GM18505 (cell line): ENCODE results near the gene CDYL.

Source experiments
- ATAC-seq: cut with Tn5 transposase; IDR thresholded peaks from one replicate; pipeline ENCODE4 v1.9.1; 2021; ENCODE audit not compliant: unreplicated experiment
- POLR2A ChIP-seq: IDR thresholded peaks from 4 replicates; pipeline ENCODE4 v1.6.1; 2011; ENCODE audit warnings: borderline replicate concordance; ENCODE audit not compliant: insufficient read depth, insufficient read length; ENCODE audit errors: extremely low read depth

Gene CDYL

DNA sequence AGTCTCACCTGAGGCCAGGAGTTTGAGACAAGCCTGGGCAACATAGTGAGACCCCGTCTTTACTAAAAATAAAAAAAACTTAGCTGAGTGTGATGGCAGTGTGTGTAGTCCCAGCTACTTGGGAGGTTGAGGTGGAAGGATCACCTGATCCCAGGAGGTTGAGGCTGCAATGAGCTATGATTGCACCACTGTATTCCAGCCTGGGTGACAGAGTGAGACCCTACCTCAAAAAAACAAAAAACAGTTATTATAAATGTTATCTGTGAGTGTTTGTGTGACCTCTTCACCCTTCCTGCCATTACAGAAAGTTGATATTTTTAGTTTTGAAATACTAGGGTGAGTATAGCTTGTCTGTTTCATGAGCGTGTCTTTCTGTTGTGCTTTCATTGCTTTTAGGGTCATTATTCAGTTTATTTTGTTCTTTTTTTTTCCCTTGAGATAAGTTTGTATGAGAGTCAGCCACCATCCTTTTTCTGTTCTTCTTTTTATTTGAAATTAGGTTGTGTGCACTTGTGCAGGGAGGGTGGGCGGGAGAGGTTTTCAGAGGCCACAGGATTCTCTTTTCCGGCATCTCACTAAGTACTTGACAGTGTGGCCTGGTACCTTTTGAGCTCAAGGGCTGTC is 26.2 kb downstream of the CDYL start:
- ATAC-seq: peak; percentile 54
- TF ChIP-seq POLR2A: no peak

DNA sequence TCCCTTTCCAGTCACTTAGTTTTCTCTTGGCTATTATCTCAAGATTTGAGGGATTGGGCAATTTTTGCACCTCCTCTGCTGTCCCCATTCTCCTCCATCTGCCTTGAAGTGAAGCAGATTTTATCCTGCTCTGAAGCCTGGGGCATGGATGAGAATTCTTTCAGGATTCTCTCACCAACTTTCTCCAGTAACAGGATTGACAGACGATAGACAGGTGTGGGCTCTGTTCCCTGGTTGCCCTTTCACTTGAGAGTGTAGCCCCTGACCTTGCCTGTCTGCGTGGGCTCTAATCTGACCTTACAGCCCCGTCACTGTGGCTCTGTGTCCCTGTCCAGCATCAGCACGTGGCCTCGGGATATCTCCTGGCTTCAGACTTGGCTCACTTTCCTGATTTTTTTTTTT is 27.1 kb downstream of the CDYL start:
- no peak for TF ChIP-seq POLR2A
- no peak for ATAC-seq

DNA sequence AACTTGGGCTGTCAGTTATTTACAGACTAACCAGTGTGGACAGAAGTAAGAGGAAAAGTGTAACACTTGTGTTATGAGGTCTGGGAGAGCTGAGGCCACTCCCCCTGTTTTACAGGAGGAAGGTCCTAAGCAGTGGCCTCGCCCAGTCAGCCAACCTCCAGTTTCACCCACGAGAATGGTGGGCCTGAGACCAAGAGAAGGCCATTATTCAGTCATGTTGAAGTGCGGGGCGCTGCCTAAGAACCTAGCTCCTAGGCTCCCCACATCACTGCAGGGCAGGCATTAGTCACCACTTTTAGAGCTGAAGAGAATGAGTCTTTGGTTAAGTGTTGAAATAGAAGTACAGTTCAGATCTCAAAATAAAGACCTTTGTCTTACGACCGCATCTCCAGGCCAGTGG is 27.9 kb downstream of the CDYL start:
- ATAC-seq: no peak
- no peak for TF ChIP-seq POLR2A

DNA sequence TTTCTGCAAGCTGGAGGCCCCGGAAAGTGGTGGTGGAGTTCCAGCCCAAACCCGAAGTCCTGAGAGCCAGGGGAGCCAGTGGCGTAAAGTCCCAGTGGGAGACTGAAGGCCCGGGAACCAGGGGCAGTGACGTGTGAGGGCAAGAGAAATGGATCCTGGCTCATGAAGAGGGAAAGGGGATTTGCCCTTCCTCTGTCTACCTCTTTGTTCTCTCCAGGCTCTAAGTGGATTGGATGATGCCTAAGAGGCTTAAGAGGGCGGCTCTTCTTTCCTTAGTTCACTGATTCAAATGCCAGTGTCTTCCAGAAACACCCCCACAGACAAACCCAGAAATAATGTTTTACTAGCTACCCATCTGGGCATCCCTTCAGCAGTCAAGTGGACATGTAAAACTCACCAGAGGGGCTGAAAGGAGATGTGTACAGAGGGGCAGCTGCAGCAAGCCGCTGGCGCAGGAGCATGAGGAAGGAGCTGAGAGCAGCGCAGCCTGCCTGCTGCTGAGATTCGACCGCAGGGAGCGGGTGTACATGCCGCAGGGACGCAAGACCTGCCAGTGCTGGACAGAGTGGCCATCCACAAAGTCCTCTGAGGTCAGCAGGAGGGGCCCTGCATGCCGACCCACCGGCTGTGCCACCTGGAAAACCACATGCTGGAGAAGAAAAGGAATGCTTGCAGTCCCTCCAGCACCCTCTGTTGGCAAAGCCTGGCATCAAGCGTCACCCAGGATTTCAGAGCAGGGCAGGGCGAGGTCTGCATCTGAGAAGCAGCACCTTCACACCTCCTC is 29.5 kb downstream of the CDYL start:
- TF ChIP-seq POLR2A: no peak
- ATAC-seq: no peak

GRCh38 chr6:4806337-4806725 is 30.1 kb downstream of the CDYL start:
- ATAC-seq: no peak
- TF ChIP-seq POLR2A: no peak

- TF ChIP-seq POLR2A: no peak
- no peak for ATAC-seq
These were observed 30.6 kb downstream of the CDYL start for GRCh38 chr6:4806791-4807190.

DNA sequence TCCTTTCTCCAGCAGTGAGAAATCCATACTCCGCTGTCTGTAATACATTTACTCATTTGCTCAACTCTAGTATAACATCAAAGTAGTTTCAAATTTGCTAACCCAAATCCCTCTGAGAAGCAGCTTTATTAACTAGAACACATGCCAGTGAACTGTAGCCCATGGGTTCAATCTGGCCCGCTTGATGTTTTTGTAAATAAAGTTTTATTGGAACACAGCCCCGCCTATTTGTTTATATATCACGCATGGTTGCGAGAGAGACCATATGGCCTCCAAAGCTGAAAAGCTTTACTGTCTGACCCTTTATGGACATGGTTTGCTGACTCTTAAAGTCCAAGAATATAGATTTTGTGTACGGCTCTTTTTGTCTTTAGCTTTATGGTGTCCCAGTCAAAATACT is 32.2 kb downstream of the CDYL start:
- ATAC-seq: no peak
- TF ChIP-seq POLR2A: no peak

DNA sequence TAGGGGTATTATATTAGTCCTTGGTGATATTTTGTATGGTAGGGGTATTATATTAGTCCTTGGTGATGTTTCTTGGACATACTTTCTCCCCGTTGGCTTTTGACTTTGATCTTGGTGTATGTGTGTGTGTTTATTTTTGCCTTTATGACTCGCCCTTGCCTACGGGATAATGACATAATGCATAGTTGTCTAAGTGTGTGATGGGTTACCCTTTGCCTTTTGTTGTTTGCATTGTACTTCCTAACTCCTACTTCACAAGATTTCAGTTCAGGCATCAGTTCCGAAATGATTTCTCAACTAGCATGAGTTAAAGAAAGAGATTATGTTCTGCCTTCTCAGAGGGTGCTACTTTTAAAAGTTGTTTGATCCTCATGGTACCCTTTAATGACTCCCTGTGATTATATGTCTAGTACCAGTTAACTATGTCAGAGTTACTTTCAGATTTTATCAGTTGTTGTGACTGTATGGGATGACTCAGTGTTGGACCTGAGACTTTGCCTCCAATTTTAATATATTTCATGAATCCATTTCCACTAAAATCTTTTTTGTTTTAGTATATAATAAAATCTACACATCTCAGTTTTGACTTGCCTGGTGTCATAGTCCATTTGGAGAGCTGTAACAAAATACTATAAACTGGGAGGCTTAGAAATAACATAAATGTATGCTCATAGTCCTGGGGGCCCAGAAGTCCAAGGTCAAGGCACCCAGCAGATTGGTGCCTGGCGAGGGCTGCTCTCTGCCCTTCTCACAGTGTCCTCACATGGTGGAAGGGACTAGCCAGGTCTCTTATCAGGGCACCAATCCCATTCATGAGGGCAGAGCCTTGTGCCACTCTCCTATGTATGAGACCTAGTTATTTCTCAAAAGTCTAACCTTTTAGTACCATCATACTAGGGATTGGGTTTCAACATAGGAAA is 34.1 kb downstream of the CDYL start:
- TF ChIP-seq POLR2A: no peak
- ATAC-seq: no peak

GRCh38 chr6:4812068-4812467 is 35.9 kb downstream of the CDYL start:
- no peak for ATAC-seq
- TF ChIP-seq POLR2A: no peak

GRCh38 chr6:4813055-4813454 is 36.9 kb downstream of the CDYL start:
- no peak for TF ChIP-seq POLR2A
- ATAC-seq: no peak

GRCh38 chr6:4814212-4814611 is 38.0 kb downstream of the CDYL start:
- no peak for TF ChIP-seq POLR2A
- no peak for ATAC-seq

GRCh38 chr6:4814987-4815386 is 38.8 kb downstream of the CDYL start:
- no peak for ATAC-seq

DNA sequence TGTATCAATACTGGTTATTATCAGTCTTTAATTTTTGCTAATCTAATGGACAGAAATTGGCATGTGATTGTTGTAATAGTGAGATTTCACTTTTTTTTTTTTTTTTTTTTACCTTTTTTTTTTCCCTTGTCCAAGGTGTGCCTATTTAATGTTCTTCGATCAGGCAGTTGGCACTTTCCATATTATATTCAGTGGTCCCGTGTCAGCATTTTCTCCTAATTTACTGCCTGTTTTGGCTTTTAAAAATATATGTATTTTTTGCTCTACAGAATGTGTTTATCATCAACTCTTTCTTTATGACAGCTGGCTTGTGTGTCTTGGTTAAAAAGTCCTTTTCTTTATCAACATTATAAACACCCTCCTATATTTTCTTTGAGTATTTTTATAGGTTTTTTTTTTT is 39.4 kb downstream of the CDYL start:
- no peak for ATAC-seq
- TF ChIP-seq POLR2A: no peak

More at GRCh38 chr6:4814987-4815386, 38.8 kb downstream of the CDYL start:
- no peak for TF ChIP-seq POLR2A
